Measurements from ENCODE around the gene ADAMTSL1. TPM values are rescaled to one million over a fixed set of nuclear protein-coding genes. Genes with fewer than 3 reads are reported as not detected.

The ADAMTSL1 gene
- total RNA-seq, 2 donors from 2014 or later: 1.5 TPM; not detected in 1

DNA sequence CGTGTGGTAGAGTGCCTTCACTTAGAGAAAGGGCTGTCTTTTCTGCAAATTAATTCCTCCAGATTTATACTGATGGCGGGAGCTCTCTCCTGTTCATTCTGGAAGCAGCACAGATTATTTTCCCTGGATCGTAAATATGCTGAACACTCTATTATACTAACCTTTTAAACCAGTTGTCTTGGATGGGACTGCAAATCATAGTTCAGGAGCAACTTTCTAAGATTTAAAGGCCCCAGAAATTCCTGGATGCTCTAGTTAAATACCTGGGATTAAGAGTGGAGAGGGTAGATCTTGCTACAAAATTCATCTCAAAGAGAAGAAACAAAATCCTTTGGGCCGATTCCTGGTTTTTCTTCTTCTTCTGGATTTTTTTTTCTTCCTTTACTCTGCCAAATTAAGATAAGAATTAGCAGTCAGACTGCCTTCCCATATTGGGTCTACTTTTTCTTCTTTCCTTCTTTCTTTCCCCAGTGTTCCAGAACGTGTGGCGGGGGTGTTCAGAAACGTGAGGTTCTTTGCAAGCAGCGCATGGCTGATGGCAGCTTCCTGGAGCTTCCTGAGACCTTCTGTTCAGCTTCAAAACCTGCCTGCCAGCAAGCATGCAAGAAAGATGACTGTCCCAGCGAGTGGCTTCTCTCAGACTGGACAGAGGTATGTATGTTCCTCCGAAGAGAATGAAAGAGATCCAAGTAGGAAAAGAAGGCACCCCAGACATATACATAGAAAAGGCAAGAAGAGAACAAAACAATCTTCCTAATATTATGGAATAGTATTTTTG is 296.4 kb downstream of the ADAMTSL1 start:
- no peak overlapping the region for H3K27ac Mint-ChIP-seq
- H3K4me3 Mint-ChIP-seq: no peak overlapping the region
- Histone ChIP-seq H3K27ac (ENCODE audit: low read depth, low read length) (no peak overlapping the region), H3K9ac (ENCODE audit: extremely low read depth, low read length, poor library complexity, severe bottlenecking) (no peak overlapping the region), H3K4me3 (ENCODE audit: low read length) (no peak overlapping the region), H3K27me3 (ENCODE audit: control insufficient read depth, insufficient read depth, low read length, poor library complexity, severe bottlenecking) (no peaks in the 10 kb centered on the region), H3K4me1 (ENCODE audit: control insufficient read depth, insufficient read depth, low read length) (peaks cover 3% of the 10 kb centered on the region), H3K9me3 (ENCODE audit: control insufficient read depth, low read length) (no peaks in the 10 kb centered on the region), H3K36me3 (ENCODE audit: control insufficient read depth, insufficient read depth, low read length) (no peaks in the 10 kb centered on the region)
- DNase-seq: no peak
- peaks cover 21% of the 10 kb centered on the region for H3K4me1 Mint-ChIP-seq
- H3K27me3 Mint-ChIP-seq (ENCODE audit: insufficient read depth): no peaks in the 10 kb centered on the region
- H3K9me3 Mint-ChIP-seq: no peaks in the 10 kb centered on the region
- no peaks in the 10 kb centered on the region for H3K36me3 Mint-ChIP-seq (ENCODE audit: low read depth)
- TF ChIP-seq, protein P1, sequence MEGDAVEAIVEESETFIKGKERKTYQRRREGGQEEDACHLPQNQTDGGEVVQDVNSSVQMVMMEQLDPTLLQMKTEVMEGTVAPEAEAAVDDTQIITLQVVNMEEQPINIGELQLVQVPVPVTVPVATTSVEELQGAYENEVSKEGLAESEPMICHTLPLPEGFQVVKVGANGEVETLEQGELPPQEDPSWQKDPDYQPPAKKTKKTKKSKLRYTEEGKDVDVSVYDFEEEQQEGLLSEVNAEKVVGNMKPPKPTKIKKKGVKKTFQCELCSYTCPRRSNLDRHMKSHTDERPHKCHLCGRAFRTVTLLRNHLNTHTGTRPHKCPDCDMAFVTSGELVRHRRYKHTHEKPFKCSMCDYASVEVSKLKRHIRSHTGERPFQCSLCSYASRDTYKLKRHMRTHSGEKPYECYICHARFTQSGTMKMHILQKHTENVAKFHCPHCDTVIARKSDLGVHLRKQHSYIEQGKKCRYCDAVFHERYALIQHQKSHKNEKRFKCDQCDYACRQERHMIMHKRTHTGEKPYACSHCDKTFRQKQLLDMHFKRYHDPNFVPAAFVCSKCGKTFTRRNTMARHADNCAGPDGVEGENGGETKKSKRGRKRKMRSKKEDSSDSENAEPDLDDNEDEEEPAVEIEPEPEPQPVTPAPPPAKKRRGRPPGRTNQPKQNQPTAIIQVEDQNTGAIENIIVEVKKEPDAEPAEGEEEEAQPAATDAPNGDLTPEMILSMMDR (conservative IDR thresholded peaks at IDR 0.05): no peak
- 93 to 96% methylated on average over 6 to 10 of the region's 10 CpGs for WGBS, 2 experiments (ENCODE audit: insufficient coverage in 1 of 2, insufficient read length in 1 of 2)

DNA sequence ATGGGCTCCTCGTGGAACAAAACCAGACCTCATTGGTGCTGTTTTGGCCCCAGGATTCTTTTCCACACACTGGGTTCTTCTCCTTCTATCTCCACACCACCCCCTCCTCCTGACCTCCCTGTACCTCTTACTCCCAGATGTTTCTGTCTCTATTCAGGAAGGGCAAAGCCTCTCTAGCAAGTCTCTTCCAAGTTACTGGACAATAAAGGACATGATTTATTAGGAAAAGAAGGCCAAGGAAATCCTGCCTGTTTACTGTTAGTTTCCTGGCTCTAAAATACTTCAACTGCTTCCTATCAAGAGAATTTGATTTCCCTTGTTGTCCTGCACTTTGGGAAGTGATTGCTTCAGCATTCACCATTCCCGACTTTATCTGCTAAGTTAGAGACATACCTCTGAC is 297.1 kb downstream of the ADAMTSL1 start:
- Mint-ChIP-seq H3K36me3 (ENCODE audit: low read depth) (no peaks in the 10 kb centered on the region), H3K27ac (peak overlapping the region; percentile 31), H3K4me3 (no peak overlapping the region), H3K4me1 (peaks cover 24% of the 10 kb centered on the region), H3K27me3 (ENCODE audit: insufficient read depth) (no peaks in the 10 kb centered on the region), H3K9me3 (no peaks in the 10 kb centered on the region)
- Histone ChIP-seq H3K36me3 (ENCODE audit: control insufficient read depth, insufficient read depth, low read length) (no peaks in the 10 kb centered on the region), H3K9me3 (ENCODE audit: control insufficient read depth, low read length) (no peaks in the 10 kb centered on the region), H3K4me3 (ENCODE audit: low read length) (peak overlapping the region; percentile 13), H3K27ac (ENCODE audit: low read depth, low read length) (no peak overlapping the region), H3K27me3 (ENCODE audit: control insufficient read depth, insufficient read depth, low read length, poor library complexity, severe bottlenecking) (no peaks in the 10 kb centered on the region), H3K9ac (ENCODE audit: extremely low read depth, low read length, poor library complexity, severe bottlenecking) (no peak overlapping the region), H3K4me1 (ENCODE audit: control insufficient read depth, insufficient read depth, low read length) (peaks cover 3% of the 10 kb centered on the region)
- no peak for DNase-seq
- WGBS, 2 experiments (ENCODE audit: insufficient coverage in 1 of 2, insufficient read length in 1 of 2): 80 to 88% methylated on average over 2 of the region's 2 CpGs
- TF ChIP-seq, protein P1 (conservative IDR thresholded peaks at IDR 0.05): no peak

DNA sequence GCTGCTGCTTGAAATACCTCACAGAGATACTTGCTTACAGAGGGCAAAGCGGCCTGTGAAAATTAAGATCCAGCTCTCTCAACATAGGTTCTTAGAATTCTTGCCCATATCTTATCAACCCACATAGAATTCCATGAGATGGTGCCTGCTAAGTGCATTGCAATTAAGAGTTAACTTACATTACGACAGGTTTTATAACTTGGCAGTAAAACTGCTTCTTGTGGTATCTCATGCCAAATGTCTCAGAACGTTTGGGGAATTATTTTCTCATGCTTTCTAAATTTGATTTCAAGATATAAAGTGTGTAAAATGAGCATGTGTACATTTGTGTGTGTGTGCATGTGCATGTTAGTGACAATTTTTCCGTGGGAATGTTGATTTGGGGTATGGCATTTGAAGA is 297.8 kb downstream of the ADAMTSL1 start:
- Histone ChIP-seq H3K9me3 (ENCODE audit: control insufficient read depth, low read length) (no peaks in the 10 kb centered on the region), H3K27me3 (ENCODE audit: control insufficient read depth, insufficient read depth, low read length, poor library complexity, severe bottlenecking) (no peaks in the 10 kb centered on the region), H3K4me3 (ENCODE audit: low read length) (peak overlapping the region; percentile 13), H3K9ac (ENCODE audit: extremely low read depth, low read length, poor library complexity, severe bottlenecking) (no peak overlapping the region), H3K4me1 (ENCODE audit: control insufficient read depth, insufficient read depth, low read length) (peaks cover 3% of the 10 kb centered on the region), H3K27ac (ENCODE audit: low read depth, low read length) (no peak overlapping the region), H3K36me3 (ENCODE audit: control insufficient read depth, insufficient read depth, low read length) (no peaks in the 10 kb centered on the region)
- Mint-ChIP-seq H3K9me3 (peaks cover 2% of the 10 kb centered on the region), H3K36me3 (ENCODE audit: low read depth) (no peaks in the 10 kb centered on the region), H3K4me1 (peaks cover 24% of the 10 kb centered on the region), H3K27me3 (ENCODE audit: insufficient read depth) (peaks cover 2% of the 10 kb centered on the region), H3K27ac (no peak overlapping the region), H3K4me3 (no peak overlapping the region)
- WGBS, 2 experiments (ENCODE audit: insufficient coverage in 1 of 2, insufficient read length in 1 of 2): 81 to 86% methylated on average over 3 to 4 of the region's 4 CpGs
- DNase-seq: no peak
- TF ChIP-seq, protein P1 (conservative IDR thresholded peaks at IDR 0.05): no peak

All from endodermal cell (in vitro differentiated cells).